Activated B cell treated with CpG ODN at 0.5 μM for 24 hours (primary cell): Measurements from ENCODE around the gene TP53I11. TPM values are rescaled to one million over a fixed set of nuclear protein-coding genes. Genes with fewer than 3 reads are reported as not detected.
A peak's percentile ranks its signal among the peaks of the same experiment; 100 is the strongest.

Source experiments
- ATAC-seq: fragments of 200-7000 bp; cut with Tn5 transposase; one replicate; pipeline ENCODE4 v1.10.0; 2021; ENCODE audit warnings: low read depth, mild to moderate bottlenecking, moderate library complexity
- CTCF ChIA-PET: fragments of 350-600 bp; sonication (Branson Sonifier 250); formaldehyde crosslinking; loops from one replicate; lab custom pipeline; 2021; ENCODE audit warnings: antibody characterized with exemption; lab: Charles Lee
- POLR2A ChIA-PET: fragments of 350-600 bp; sonication (Branson Sonifier 250); formaldehyde crosslinking; loops from one replicate; lab custom pipeline; 2021; ENCODE audit warnings: antibody characterized with exemption; lab: Charles Lee
- DNase-seq: peaks from one replicate; pipeline ENCODE4 v3.0.0; 2022
- H3K27ac Mint-ChIP-seq: one replicate; pipeline ENCODE4 v1.8.0; 2020; ENCODE audit warnings: mixed read lengths
- H3K27me3 Mint-ChIP-seq: one replicate; pipeline ENCODE4 v1.8.0; 2021; ENCODE audit warnings: mixed read lengths
- H3K36me3 Mint-ChIP-seq: one replicate; pipeline ENCODE4 v1.8.0; 2021; ENCODE audit warnings: low read depth, mixed read lengths
- H3K4me1 Mint-ChIP-seq: one replicate; pipeline ENCODE4 v1.8.0; 2021; ENCODE audit warnings: mixed read lengths
- H3K4me3 Mint-ChIP-seq: one replicate; pipeline ENCODE4 v1.8.0; 2020; ENCODE audit warnings: mild to moderate bottlenecking, mixed read lengths
- H3K9me3 Mint-ChIP-seq: one replicate; pipeline ENCODE4 v1.8.0; 2020; ENCODE audit warnings: mixed read lengths
- CTCF ChIP-seq: fragments of 200-600 bp; IDR thresholded peaks from one replicate; pipeline ENCODE4 v1.8.0; 2022; ENCODE audit warnings: antibody characterized with exemption, mild to moderate bottlenecking
- intact Hi-C: fragments of 100-400 bp; cut with micrococcal nuclease; formaldehyde crosslinking; loops from one replicate; pipeline ENCODE4 v1.15.1; 2024
- total RNA-seq: library from RNA; stranded (reverse); gene quantifications from 2 replicates; pipeline ENCODE4 v1.2.3, GENCODE V29; 2022

TP53I11 gene
- total RNA-seq, 1 donor from 2014 or later = 175 TPM

GRCh38 chr11:44979543-44980399 lies 29.1 kb upstream of the TP53I11 start:
- Mint-ChIP-seq H3K9me3 (no peaks in the 10 kb centered on the region), H3K36me3 (no peaks in the 10 kb centered on the region), H3K27me3 (no peaks in the 10 kb centered on the region), H3K4me3 (no peak overlapping the region), H3K4me1 (peaks cover 32% of the 10 kb centered on the region), H3K27ac (no peak overlapping the region)
- ChIA-PET POLR2A (interaction anchor here (0.6 kb wide), 1 partner anchor 409 kb away, joined by 3 read pairs; no protein-coding TSS in a partner anchor), CTCF (interaction anchor here (1.4 kb wide), 1 partner anchor 43 kb away, joined by 5 read pairs; no protein-coding TSS in a partner anchor)
- intact Hi-C loops = loop anchor here (5.0 kb wide), 2 partner anchors 37 to 48 kb away; no protein-coding TSS in a partner anchor
- DNase-seq (no peak), ATAC-seq (no peak)
- no peak for TF ChIP-seq CTCF

GRCh38 chr11:44978961-44979331 lies 28.3 kb upstream of the TP53I11 start:
- ChIA-PET CTCF (interaction anchor here (1.4 kb wide), 1 partner anchor 43 kb away, joined by 5 read pairs; no protein-coding TSS in a partner anchor), POLR2A (no interaction called here)
- no peak overlapping the region for H3K27ac Mint-ChIP-seq
- H3K36me3 Mint-ChIP-seq = no peaks in the 10 kb centered on the region
- ATAC-seq = no peak
- H3K4me1 Mint-ChIP-seq = peaks cover 28% of the 10 kb centered on the region
- no peak for TF ChIP-seq CTCF
- H3K27me3 Mint-ChIP-seq = no peaks in the 10 kb centered on the region
- H3K9me3 Mint-ChIP-seq = no peaks in the 10 kb centered on the region
- H3K4me3 Mint-ChIP-seq = no peak overlapping the region
- no peak for DNase-seq
- intact Hi-C loops = loop anchor here (5.0 kb wide), 1 partner anchor 37 kb away; no protein-coding TSS in a partner anchor

GRCh38 chr11:44978274-44978960 lies 27.7 kb upstream of the TP53I11 start:
- no peaks in the 10 kb centered on the region for H3K27me3 Mint-ChIP-seq
- TF ChIP-seq CTCF = no peak
- no peaks in the 10 kb centered on the region for H3K36me3 Mint-ChIP-seq
- CTCF ChIA-PET = interaction anchor here (1.7 to 3.3 kb wide), 2 partner anchors 14 to 127 kb away, joined by 4 to 12 read pairs; no protein-coding TSS in a partner anchor
- POLR2A ChIA-PET = interaction anchor here (1.2 kb wide), 1 partner anchor 50 kb away, joined by 3 read pairs; no protein-coding TSS in a partner anchor
- H3K4me1 Mint-ChIP-seq = peaks cover 23% of the 10 kb centered on the region
- H3K4me3 Mint-ChIP-seq = no peak overlapping the region
- no peaks in the 10 kb centered on the region for H3K9me3 Mint-ChIP-seq
- DNase-seq = no peak
- intact Hi-C loops = loop anchor here (5.0 kb wide), 1 partner anchor 36 kb away; no protein-coding TSS in a partner anchor
- ATAC-seq = no peak
- no peak overlapping the region for H3K27ac Mint-ChIP-seq

- no peak for DNase-seq
- intact Hi-C loops = loop anchor here (5.0 kb wide), 1 partner anchor 35 kb away; no protein-coding TSS in a partner anchor
- no peak for ATAC-seq
- peaks cover 21% of the 10 kb centered on the region for H3K4me1 Mint-ChIP-seq
- no peak for TF ChIP-seq CTCF
- CTCF ChIA-PET = interaction anchor here (1.2 to 3.3 kb wide), 3 partner anchors 13 to 127 kb away, joined by 4 to 12 read pairs (median 4); no protein-coding TSS in a partner anchor
- no peaks in the 10 kb centered on the region for H3K36me3 Mint-ChIP-seq
- POLR2A ChIA-PET = interaction anchor here (1.2 kb wide), 1 partner anchor 51 kb away, joined by 3 read pairs; no protein-coding TSS in a partner anchor
- no peaks in the 10 kb centered on the region for H3K9me3 Mint-ChIP-seq
- no peak overlapping the region for H3K27ac Mint-ChIP-seq
- H3K4me3 Mint-ChIP-seq = peak overlapping the region; percentile 13
- H3K27me3 Mint-ChIP-seq = no peaks in the 10 kb centered on the region
Measured at GRCh38 chr11:44977493-44977984, 26.9 kb upstream of the TP53I11 start.
